ENCODE results near the gene CNN2. TPM values are rescaled to one million over a fixed set of nuclear protein-coding genes. Genes with fewer than 3 reads are reported as not detected.

The CNN2 gene
- total RNA-seq, 4 donors from 2014 or later: 2.2 to 10.1 (median 4.1) TPM

DNA sequence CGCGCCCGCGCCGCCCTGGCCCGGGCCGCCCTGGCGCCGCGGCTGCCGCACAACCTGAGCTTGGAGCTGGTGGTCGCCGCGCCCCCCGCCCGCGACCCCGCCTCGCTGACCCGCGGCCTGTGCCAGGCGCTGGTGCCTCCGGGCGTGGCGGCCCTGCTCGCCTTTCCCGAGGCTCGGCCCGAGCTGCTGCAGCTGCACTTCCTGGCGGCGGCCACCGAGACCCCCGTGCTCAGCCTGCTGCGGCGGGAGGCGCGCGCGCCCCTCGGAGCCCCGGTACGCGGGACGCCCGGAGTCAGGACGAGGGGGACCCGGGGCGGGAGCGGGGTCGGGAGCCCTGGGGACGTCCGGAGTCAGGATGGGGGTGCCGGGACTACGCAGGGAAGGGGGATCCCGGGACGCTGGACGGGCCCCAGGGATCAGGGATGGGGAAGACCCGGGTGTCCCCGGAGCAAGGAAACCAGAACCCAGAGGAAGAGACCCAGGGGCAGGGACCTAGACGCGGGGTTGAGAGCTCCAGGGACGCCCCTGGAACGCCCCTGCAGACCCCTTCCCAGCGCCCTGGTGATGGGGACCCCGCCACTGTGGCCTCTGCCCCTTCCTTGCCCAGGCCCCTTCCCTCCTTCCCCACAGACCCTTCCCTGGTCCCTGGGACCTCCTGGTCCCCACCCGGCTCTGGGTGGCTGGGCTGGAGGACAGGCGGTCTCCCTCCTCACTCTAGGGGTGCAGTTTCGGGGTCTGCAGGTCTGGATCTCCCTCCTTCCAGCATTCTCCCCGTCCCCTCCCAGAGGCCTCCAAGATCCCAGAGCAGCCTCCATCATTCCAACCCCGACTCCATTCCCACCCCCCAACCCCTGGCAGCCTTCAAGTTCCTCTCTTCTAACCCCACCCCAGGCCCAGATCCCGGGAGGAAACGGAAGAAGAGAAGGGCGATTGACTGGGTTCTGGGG, 25.5 kb upstream of the CNN2 start:
- in situ Hi-C loops (cut with MboI; ENCODE audit: low sequenced_read_pairs in 4 of 4) (no loop called here), intact Hi-C loops (cut with DNase I; ENCODE audit: low total_unique reads) (loop anchor here (2.0 kb wide), 1 partner anchor 230 kb away; no protein-coding TSS in a partner anchor)
- TF ChIP-seq, protein P1, sequence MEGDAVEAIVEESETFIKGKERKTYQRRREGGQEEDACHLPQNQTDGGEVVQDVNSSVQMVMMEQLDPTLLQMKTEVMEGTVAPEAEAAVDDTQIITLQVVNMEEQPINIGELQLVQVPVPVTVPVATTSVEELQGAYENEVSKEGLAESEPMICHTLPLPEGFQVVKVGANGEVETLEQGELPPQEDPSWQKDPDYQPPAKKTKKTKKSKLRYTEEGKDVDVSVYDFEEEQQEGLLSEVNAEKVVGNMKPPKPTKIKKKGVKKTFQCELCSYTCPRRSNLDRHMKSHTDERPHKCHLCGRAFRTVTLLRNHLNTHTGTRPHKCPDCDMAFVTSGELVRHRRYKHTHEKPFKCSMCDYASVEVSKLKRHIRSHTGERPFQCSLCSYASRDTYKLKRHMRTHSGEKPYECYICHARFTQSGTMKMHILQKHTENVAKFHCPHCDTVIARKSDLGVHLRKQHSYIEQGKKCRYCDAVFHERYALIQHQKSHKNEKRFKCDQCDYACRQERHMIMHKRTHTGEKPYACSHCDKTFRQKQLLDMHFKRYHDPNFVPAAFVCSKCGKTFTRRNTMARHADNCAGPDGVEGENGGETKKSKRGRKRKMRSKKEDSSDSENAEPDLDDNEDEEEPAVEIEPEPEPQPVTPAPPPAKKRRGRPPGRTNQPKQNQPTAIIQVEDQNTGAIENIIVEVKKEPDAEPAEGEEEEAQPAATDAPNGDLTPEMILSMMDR (IDR thresholded peaks at IDR 0.05 in 4 of 5, conservative IDR thresholded peaks at IDR 0.05 in 1 of 5): no peak
- no peak for TF ChIP-seq POLR2A (IDR thresholded peaks at IDR 0.05)
- no peak for DNase-seq
- peak in 1 of 2 donors; percentile 3 for ATAC-seq
- no peaks in the 10 kb centered on the region for H3K36me3 ChIP-seq
- H3K27me3 ChIP-seq: peaks cover 61 to 75% (median 62%) of the 10 kb centered on the region in 3 donors
- H3K4me1 ChIP-seq: peaks cover 0 to 8% of the 10 kb centered on the region in 2 donors
- H3K9me3 ChIP-seq: no peaks in the 10 kb centered on the region
- no peak overlapping the region for H3K27ac ChIP-seq
- H3K4me3 ChIP-seq: no peak overlapping the region

DNA sequence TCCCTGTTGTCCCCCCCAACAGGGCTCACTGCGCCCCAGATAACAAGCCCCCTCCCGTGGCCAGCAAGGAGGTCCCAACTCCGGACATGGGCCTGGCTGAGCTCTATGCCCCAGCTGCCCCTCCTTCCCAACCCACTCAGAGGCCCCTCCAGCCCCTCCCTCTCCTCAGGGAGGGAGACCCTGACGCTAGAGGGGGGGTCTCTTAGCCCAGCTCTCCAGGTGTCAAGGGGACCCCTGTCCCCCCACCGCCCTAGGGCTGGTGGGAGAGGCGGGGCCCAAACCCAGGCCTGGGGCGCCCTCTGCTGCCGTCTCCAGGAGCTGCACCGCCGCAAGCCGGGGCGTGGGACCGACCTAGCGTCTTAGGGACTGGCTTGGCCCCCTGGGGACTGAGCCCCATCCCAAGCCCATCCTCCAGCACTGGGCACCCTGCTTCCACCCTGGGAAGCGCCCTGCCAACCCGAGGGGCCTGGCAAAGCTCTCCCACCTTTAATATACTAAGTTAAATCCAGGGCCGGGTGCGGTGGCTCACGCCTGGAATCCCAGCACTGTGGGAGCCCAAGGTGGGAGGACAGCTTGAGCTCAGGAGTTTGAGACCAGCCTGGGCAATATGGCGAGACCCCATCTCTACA, 24.8 kb upstream of the CNN2 start:
- Histone ChIP-seq H3K27ac (no peak overlapping the region), H3K27me3 (peaks cover 54 to 67% (median 54%) of the 10 kb centered on the region in 3 donors), H3K36me3 (no peaks in the 10 kb centered on the region), H3K4me1 (no peaks in the 10 kb centered on the region), H3K9me3 (no peaks in the 10 kb centered on the region), H3K4me3 (no peak overlapping the region)
- ATAC-seq (peak; percentile 46 to 58), DNase-seq (no peak)
- in situ Hi-C loops (cut with MboI; ENCODE audit: low sequenced_read_pairs in 4 of 4): no loop called here
- no peak for TF ChIP-seq POLR2A (IDR thresholded peaks at IDR 0.05)
- TF ChIP-seq, protein P1 (IDR thresholded peaks at IDR 0.05 in 4 of 5, conservative IDR thresholded peaks at IDR 0.05 in 1 of 5): peak; percentile 82 to 92 (median 85)
- intact Hi-C loops (cut with DNase I; ENCODE audit: low total_unique reads): loop anchor here (2.0 kb wide), 1 partner anchor 231 kb away; no protein-coding TSS in a partner anchor

- Histone ChIP-seq H3K4me3 (no peak overlapping the region), H3K27ac (no peak overlapping the region), H3K4me1 (no peaks in the 10 kb centered on the region), H3K9me3 (no peaks in the 10 kb centered on the region), H3K36me3 (no peaks in the 10 kb centered on the region), H3K27me3 (peaks cover 44 to 58% (median 44%) of the 10 kb centered on the region in 3 donors)
- in situ Hi-C loops (cut with MboI; ENCODE audit: low sequenced_read_pairs in 4 of 4) (no loop called here), intact Hi-C loops (cut with DNase I; ENCODE audit: low total_unique reads) (no loop called here)
- no peak for TF ChIP-seq POLR2A (IDR thresholded peaks at IDR 0.05)
- TF ChIP-seq, protein P1 (IDR thresholded peaks at IDR 0.05 in 4 of 5, conservative IDR thresholded peaks at IDR 0.05 in 1 of 5): no peak
- DNase-seq: no peak
- no peak for ATAC-seq
These were observed 23.8 kb upstream of the CNN2 start for GRCh38 chr19:1002600-1002999.

DNA sequence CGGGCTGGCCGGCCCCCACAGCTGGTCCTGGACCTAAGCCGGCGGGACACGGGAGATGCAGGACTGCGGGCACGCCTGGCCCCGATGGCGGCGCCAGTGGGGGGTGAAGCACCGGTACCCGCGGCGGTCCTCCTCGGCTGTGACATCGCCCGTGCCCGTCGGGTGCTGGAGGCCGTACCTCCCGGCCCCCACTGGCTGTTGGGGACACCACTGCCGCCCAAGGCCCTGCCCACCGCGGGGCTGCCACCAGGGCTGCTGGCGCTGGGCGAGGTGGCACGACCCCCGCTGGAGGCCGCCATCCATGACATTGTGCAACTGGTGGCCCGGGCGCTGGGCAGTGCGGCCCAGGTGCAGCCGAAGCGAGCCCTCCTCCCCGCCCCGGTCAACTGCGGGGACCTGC, 23.1 kb upstream of the CNN2 start:
- Histone ChIP-seq H3K9me3 (no peaks in the 10 kb centered on the region), H3K27me3 (peaks cover 37 to 51% (median 38%) of the 10 kb centered on the region in 3 donors), H3K4me3 (no peak overlapping the region), H3K27ac (no peak overlapping the region), H3K4me1 (no peaks in the 10 kb centered on the region), H3K36me3 (no peaks in the 10 kb centered on the region)
- intact Hi-C loops (cut with DNase I; ENCODE audit: low total_unique reads): no loop called here
- DNase-seq: no peak
- TF ChIP-seq POLR2A (IDR thresholded peaks at IDR 0.05): no peak
- TF ChIP-seq, protein P1 (IDR thresholded peaks at IDR 0.05 in 4 of 5, conservative IDR thresholded peaks at IDR 0.05 in 1 of 5): no peak
- ATAC-seq: no peak
- in situ Hi-C loops (cut with MboI; ENCODE audit: low sequenced_read_pairs in 4 of 4): no loop called here

All from gastrocnemius medialis (tissue), 4 donors.